BJ (cell line): ENCODE data around the gene MICAL3. TPM values are rescaled to one million over a fixed set of nuclear protein-coding genes. Genes with fewer than 3 reads are reported as not detected.

Experiments used
- CTCF ChIA-PET: fragments of 350-600 bp; formaldehyde crosslinking; extraction: SDS; loops from one replicate; lab custom pipeline; 2021; ENCODE audit warnings: antibody characterized with exemption, inconsistent platforms; lab: Yijun Ruan, JAX
- POLR2A ChIA-PET: fragments of 300-600 bp; sonication (Branson Sonifier 250); formaldehyde crosslinking; extraction: SDS; loops from one replicate; lab custom pipeline; 2021; ENCODE audit warnings: antibody characterized with exemption; lab: Charles Lee
- DNase-seq: peaks from one replicate; pipeline ENCODE4 v3.0.0-alpha.2; 2011; ENCODE audit warnings: low read depth
- H3K27me3 ChIP-seq: 2 replicates; pipeline ENCODE4 v1.6.0; 2011; ENCODE audit warnings: low read length; ENCODE audit not compliant: control insufficient read depth, insufficient read depth
- H3K36me3 ChIP-seq: 2 replicates; pipeline ENCODE4 v1.5.1; 2011; ENCODE audit warnings: low read length; ENCODE audit not compliant: control insufficient read depth, insufficient read depth
- H3K4me3 ChIP-seq: 2 replicates; pipeline ENCODE4 v1.5.1; 2011; ENCODE audit warnings: low read depth, mild to moderate bottlenecking, control low read depth, low read length
- polyA plus RNA-seq: library from polyadenylated mRNA; depleted of rRNA; stranded (reverse); fragments of >200 nt; gene quantifications from 2 replicates; pipeline ENCODE4 v1.2.3, GENCODE V29; 2011
- TF ChIP-seq, protein P1 (sequence below): IDR thresholded peaks from 2 replicates; pipeline ENCODE4 v1.5.1; 2011; ENCODE audit warnings: low read depth, mild to moderate bottlenecking, control low read depth, inconsistent platforms, low read length, moderate library complexity; ENCODE audit not compliant: insufficient read depth

The MICAL3 gene
- polyA plus RNA-seq, 1 experiment = 16.4 TPM

DNA sequence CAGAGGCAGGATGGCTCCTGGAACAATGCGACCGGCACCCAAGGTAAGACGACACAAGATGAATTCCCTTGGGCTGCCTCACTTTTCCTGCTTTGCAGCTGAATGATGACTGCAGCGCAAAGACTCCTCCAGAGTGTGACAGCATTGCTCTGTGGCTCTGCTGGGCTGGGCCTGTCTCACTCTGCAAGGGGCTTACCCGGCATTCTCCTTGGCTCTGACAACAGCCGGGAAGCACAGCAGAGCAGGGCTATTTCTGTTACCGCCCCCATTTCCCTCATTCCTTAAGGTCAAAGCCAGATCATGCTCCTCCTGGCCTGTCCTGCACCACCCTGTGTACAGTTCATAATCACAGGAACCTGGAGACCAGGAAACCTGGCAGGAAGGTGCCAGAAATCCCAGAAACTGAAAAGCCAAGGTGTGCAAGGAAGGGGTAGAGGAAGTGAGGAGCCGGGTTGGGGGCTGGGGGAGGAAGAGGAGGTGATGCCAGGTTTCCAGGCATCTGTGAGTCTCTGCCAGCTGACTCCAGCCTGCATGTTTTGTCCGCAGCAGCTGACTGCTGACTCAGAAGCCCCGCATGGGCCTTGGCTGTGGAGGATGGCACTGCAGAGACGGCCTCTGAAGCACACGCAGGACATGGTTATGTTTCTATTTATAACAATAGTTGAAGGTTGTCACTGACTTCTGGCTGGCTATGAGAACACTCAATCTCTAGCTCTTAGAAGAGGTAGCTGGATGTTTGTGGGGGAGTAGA, 113.6 kb downstream of the MICAL3 start:
- POLR2A ChIA-PET = interaction anchor here (0.6 kb wide), 2 partner anchors 102 to 198 kb away, joined by 3 to 6 read pairs; no protein-coding TSS in a partner anchor

DNA sequence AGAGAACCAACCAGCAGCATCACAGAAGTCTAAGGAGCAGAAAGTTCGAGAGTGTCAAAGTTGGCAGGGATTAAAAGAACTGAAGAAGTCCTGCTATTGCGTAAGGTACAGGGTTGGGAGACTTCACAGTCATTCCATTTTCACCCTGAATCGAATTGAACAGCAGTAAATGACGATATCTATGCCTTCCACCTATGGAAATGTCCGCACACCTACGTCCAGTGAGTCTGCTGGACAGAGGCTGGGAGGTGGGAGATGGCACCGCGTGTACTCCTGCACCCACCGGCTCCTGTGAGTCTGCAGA, 116.7 kb downstream of the MICAL3 start:
- TF ChIP-seq, protein P1, sequence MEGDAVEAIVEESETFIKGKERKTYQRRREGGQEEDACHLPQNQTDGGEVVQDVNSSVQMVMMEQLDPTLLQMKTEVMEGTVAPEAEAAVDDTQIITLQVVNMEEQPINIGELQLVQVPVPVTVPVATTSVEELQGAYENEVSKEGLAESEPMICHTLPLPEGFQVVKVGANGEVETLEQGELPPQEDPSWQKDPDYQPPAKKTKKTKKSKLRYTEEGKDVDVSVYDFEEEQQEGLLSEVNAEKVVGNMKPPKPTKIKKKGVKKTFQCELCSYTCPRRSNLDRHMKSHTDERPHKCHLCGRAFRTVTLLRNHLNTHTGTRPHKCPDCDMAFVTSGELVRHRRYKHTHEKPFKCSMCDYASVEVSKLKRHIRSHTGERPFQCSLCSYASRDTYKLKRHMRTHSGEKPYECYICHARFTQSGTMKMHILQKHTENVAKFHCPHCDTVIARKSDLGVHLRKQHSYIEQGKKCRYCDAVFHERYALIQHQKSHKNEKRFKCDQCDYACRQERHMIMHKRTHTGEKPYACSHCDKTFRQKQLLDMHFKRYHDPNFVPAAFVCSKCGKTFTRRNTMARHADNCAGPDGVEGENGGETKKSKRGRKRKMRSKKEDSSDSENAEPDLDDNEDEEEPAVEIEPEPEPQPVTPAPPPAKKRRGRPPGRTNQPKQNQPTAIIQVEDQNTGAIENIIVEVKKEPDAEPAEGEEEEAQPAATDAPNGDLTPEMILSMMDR = no peak
- CTCF ChIA-PET = interaction anchor here (0.7 to 1.0 kb wide), 3 partner anchors 93 to 169 kb away, joined by 3 to 4 read pairs (median 3); no protein-coding TSS in a partner anchor
- no peak for DNase-seq
- Histone ChIP-seq H3K36me3 (peaks cover 8% of the 10 kb centered on the region; the same call in 1 of the 2 replicates), H3K4me3 (no peak overlapping the region), H3K27me3 (no peaks in the 10 kb centered on the region)
- POLR2A ChIA-PET = no interaction called here

More for the DNA sequence above, 113.6 kb downstream of the MICAL3 start:
- peak; percentile 46 for DNase-seq
- Histone ChIP-seq H3K36me3 (peaks cover 4% of the 10 kb centered on the region; the same call in 1 of the 2 replicates), H3K4me3 (no peak overlapping the region), H3K27me3 (no peaks in the 10 kb centered on the region)
- CTCF ChIA-PET = interaction anchor here (0.6 to 3.5 kb wide), 14 partner anchors 10 to 165 kb away, joined by 3 to 46 read pairs (median 4); partner anchors contain the start of genes MICAL3 and PEX26
- TF ChIP-seq, protein P1 = peak; percentile 58

DNA sequence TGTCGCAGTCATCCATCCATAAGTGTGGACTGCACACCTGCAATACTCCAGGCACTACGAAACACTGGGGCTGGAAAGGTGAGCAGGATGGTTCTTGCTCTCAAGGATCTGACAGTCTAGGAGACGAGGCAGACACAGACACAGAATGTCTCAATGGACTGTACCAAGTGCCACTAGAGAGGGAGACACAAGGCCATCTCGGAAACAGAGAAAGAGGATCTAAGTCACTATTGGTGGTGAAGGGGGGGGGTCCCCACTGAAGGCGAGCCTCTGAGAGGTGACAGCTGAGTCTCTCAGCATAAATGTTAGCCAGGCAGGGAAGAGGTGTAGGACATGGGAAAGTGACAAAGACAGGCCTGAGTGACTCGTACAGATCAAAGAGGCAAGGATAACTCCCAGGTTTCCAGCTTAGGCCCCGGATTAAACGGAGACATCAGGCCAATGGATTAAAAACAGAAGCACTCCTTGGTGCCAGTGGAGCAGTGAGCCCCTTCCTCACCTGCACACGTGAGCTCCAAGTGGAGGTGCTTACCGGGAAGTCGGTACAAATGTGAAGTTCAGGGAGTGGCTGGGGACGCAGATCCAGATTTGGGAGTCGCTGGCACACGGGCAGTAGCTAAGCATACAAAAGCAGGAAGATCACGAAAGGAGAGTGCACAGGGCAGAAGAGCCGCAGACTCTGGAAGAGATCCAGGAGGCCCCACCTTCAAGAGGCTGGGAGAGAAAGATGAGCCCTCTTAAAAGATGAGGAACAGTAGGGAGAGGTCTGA, 117.2 kb downstream of the MICAL3 start:
- no peak overlapping the region for H3K4me3 ChIP-seq
- TF ChIP-seq, protein P1 = no peak
- CTCF ChIA-PET = interaction anchor here (0.7 to 1.0 kb wide), 2 partner anchors 93 to 142 kb away, joined by 3 read pairs; no protein-coding TSS in a partner anchor
- H3K36me3 ChIP-seq = peaks cover 10% of the 10 kb centered on the region
- DNase-seq = no peak
- H3K27me3 ChIP-seq = no peaks in the 10 kb centered on the region
- POLR2A ChIA-PET = no interaction called here

DNA sequence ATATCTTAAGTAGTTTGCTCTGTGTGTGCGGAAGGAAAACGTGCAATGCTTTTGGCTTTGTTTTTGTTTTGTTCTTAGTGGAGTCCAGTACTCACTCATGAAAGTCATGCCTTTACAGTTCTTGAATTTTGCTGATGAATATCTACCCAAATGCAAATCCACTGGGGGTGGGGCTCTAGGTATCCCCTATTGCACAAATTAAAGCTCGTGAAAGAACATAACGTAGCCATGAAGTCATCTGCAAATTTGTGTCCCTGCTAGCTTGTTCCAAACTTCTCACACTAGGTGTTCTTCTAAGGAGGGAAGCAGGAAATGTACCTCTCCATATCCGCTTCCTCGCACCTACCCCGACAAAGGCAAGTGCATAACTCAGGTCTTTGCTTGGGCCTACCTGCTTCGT, 118.9 kb downstream of the MICAL3 start:
- CTCF ChIA-PET = no interaction called here

More for the DNA sequence above, 118.9 kb downstream of the MICAL3 start:
- no peak overlapping the region for H3K4me3 ChIP-seq
- peaks cover 12% of the 10 kb centered on the region for H3K36me3 ChIP-seq
- DNase-seq = no peak
- TF ChIP-seq, protein P1 = no peak
- POLR2A ChIA-PET = no interaction called here
- H3K27me3 ChIP-seq = no peaks in the 10 kb centered on the region
